Hypothalamus (tissue), 51 donors: ENCODE data around the gene EIF4A3.
"Not testable (repeated sequence)": the region's sequence is repeated elsewhere in the genome, so short reads cannot be mapped to it uniquely, and the experiment has no call there.

Experiments
- DNase-seq, 51 donors: peaks; one replicate each; lab custom pipeline; 2025; lab: John Stamatoyannopoulos, UW

Gene EIF4A3

DNA sequence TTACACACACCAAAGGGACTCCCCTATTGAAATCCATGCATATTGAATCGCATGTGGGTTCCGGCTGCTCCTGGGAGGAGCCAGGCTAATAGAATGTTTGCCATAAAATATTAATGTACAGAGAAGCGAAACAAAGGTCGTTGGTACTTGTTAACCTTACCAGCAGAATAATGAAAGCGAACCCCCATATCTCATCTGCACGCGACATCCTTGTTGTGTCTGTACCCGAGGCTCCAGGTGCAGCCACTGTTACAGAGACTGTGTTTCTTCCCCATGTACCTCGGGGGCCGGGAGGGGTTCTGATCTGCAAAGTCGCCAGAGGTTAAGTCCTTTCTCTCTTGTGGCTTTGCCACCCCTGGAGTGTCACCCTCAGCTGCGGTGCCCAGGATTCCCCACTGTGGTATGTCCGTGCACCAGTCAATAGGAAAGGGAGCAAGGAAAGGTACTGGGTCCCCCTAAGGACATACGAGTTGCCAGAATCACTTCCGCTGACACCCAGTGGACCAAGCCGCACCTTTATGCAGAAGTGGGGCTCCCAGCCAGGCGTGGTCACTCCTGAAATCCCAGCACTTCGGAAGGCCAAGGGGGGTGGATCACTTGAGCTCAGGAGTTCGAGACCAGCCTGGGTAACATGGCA, 43.4 kb downstream of the EIF4A3 start:
- no peak for DNase-seq

DNA sequence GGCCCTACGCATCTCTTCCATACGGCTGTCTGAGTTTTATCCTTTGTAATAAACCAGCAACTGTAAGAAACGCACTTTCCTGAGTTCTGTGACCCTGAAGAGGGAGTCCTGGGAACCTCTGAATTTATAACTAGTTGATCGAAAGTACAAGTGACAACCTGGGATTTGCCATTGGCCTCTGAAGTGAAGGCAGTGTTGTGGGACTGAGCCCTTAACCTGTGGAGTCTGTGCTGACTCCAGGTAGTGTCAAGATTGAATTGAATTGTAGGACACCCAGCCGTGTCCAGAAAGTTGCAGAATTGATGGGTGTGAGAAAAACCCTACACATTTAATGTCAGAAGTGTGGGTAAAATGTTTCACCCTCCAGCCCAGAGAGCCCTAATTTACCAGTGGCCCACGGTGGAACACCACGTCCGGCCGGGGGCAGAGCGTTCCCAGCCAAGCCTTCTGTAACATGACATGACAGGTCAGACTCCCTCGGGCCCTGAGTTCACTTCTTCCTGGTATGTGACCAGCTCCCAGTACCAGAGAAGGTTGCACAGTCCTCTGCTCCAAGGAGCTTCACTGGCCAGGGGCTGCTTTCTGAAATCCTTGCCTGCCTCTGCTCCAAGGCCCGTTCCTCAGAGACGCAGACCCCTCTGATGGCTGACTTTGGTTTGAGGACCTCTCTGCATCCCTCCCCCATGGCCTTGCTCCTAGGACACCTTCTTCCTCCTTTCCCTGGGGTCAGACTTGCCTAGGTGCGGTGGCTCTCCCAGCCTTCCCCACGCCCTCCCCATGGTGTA, 44.1 kb downstream of the EIF4A3 start:
- DNase-seq = no peak

DNA sequence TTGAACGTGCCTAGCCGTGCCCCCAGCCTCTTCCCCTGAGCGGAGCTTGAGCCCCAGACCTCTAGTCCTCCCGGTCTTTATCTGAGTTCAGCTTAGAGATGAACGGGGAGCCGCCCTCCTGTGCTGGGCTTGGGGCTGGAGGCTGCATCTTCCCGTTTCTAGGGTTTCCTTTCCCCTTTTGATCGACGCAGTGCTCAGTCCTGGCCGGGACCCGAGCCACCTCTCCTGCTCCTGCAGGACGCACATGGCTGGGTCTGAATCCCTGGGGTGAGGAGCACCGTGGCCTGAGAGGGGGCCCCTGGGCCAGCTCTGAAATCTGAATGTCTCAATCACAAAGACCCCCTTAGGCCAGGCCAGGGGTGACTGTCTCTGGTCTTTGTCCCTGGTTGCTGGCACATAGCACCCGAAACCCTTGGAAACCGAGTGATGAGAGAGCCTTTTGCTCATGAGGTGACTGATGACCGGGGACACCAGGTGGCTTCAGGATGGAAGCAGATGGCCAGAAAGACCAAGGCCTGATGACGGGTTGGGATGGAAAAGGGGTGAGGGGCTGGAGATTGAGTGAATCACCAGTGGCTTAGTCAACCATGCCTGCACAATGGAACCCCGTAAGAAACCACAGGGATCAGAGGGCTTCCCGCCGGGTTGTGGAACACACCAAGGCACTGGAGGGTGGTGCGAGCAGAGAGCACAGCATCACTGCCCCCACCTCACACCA, 44.8 kb downstream of the EIF4A3 start:
- DNase-seq = peak in 5 of 51 donors; percentile 21 to 56 (median 31)

DNA sequence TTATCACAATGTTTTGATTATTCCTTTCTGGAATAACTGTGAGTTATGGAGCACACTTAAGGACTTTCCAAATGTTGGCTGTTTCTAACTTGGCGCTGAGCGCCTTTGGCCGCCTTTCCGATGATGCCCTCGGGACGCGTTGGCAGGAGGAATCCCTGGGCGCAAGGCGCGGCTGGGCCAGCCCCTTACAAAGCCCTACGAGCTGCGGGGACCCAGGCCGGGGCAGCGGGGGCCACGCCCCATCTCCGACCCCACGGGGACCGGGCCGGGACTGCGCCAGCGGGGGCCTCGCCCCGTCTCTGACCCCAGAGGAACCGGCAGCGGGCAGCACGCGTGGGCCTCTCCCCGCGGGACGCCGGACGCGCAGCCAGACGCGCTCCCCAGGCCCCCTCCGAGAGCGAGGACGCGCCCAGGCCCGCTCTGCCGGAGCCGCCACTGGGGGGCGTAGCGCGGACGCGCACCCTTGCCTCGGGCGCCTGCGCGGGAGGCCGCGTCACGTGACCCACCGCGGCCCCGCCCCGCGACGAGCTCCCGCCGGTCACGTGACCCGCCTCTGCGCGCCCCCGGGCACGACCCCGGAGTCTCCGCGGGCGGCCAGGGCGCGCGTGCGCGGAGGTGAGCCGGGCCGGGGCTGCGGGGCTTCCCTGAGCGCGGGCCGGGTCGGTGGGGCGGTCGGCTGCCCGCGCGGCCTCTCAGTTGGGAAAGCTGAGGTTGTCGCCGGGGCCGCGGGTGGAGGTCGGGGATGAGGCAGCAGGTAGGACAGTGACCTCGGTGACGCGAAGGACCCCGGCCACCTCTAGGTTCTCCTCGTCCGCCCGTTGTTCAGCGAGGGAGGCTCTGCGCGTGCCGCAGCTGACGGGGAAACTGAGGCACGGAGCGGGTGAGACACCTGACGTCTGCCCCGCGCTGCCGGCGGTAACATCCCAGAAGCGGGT, 45.6 kb downstream of the EIF4A3 start, which contains the start of gene GAA:
Gene GAA (plus strand): TSS at position 571 of the 935 bp plus-strand sequence. CDS start 3,006 bp downstream, outside the sequence.
- DNase-seq = peak in 50 of 51 donors; percentile 21 to 91 (median 74)

DNA sequence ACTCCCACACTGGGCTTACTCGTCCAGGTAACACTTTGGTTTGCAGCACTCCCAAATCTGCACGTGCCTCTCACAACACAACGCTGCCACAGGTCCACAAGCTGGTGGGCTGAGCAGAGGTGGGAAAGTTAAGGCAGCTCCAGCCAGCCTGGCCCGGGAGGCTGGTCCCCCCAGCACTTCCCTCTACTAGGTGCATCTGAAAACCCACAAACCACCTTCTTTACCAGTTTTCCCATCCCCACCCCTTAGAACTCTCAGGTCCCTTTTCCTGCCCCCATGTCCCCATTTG, 46.9 kb downstream of the EIF4A3 start:
- DNase-seq = no peak

DNA sequence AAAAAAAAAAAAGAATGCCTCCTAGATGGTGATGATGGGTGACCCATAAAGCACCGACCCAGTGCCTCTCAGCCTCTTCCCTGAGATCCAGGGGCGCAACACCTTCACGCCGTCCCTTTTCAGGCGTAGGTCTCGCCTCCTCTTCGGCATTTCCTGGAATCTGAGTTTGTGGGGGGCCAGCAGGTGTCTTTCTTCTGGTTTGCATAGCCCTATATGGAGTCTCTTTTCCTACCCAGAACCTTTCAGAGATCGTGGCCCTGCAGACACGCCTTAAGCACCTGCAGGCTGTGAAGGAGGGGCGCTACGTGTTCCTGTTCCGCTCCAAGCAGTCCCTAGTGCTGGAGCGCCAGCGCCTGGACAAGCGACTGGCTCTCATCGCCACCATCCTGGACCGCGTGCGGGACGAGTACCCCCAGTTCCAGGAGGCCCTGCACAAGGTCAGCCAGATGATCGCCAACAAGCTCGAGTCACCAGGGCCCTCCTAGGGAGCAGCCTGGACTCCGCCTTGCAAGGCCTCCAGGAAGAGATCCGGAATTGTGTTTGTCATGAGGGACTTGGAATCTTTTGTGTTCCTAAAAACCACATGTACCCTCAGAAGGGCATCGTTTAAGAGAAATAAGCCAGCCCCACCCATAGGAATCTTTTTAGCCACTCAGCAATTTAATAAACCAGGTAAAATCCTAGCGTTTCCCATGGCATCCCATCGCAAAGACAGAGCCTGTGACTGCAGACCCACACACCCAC, 47.5 kb downstream of the EIF4A3 start:
- no peak for DNase-seq

DNA sequence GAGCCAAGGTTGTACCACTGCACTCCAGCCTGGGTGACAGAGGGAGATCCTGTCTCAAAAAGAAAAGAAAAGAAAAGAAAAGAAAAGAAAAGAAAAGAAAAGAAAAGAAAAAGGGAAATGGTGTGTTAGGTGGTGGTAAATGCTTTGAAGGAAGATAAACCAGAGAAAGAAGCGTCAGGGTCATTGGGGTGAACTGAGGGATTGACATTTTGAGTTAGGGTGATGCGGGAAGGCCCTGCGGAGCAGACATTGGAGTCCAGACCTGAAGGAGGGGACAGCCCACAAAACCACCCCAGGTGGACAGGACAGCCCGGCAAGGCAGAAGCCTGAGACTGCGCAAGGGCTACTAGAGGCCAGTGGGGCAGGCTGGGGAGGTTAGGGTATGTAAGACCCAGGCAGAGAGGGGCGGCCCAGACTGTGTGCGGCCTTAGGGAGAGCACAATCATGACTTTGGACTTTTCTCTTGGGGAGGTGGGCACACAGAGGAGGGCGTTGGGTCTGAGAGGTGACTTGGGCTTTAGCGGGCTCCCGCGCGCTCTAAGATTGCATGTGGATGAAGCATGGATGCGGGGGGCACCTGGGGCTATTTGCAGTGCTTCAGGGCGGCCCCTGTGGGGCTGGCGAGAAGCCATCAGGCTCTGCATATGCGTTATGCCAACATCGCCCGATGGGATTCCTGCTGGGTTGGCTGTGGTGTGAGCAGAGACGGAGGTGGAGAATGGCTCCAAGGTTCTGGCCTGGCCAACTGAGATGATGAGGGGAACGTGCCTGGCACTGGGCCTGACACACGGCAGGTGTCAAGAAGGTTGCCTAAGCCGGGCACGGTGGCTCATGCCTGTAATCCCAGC, 48.9 kb downstream of the EIF4A3 start:
- DNase-seq = no peak

DNA sequence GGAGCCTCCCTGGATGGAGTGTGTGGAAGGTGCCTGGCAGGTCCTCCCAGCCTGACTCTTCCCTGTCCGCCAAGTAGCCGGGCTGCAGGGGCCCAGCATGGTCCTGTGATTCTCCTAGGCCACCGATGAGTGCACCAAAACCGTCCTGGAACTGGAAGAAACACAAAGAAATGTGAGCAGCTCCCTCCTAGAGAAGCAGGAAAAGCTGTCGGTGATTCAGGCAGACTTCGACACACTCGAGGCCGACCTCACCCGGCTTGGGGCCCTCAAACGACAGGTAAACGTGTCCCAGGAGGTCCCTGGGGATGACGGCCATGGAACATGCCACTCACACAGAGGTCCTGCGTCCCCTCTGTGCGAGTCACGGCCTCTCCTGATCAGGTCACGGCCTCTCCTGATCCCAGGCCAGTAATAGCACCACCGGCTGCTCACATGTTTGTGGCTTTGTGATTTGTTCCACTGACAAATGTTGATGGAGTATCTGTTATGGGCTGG, 49.8 kb downstream of the EIF4A3 start:
- DNase-seq = no peak

DNA sequence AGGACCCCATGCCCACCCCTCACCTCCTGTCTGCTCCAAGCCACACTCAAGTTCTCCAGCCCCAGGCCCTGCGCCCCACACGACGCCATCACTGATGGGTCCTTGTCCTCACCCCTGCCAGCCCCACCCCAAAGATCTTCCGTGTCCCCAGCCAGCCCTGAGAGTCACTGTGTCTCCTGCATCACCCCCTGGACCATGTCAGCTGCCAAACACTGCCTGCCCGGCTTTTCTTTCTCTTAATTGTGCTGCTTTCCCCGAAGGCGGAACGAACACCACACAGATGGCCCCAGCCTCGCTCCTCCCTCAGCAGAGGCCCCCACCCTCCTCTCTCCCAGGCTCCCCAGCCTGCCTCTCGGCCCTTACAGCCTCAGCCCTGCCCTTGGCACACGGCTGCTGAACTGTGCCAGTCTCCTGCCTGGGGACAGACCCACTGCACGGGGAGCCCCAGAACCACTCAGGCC, 50.3 kb downstream of the EIF4A3 start:
- DNase-seq = no peak

DNA sequence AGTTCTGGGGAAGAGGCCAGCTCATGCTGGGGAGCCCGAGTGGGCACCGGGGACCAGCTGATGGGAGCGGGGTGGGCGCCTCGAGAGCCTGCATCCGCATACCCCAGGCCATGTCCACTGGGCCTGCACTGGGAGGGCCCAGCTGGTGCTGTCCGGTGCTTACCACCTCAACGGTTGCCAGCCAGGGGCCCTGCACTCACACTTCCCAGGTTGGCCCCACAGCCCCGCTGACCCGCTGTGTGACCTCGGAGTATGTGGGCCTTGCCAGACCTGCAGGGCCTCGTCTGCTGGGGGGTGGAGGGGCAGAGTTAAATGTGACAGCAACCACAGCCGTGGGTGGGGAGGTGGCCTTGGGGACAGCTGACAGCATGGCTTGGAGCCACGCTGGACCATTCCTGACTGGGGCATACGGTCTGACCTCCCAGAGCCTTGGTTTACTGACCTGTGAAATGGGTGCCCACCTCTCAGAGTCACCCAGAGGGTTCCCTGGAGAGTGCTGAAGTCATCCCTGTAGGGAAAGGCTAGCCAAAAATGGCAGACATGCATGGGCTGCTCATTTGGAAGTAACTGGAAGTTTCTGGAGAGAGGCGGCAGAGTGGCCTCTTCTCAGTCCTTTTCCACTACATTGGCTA, 51.0 kb downstream of the EIF4A3 start:
- DNase-seq = no peak

DNA sequence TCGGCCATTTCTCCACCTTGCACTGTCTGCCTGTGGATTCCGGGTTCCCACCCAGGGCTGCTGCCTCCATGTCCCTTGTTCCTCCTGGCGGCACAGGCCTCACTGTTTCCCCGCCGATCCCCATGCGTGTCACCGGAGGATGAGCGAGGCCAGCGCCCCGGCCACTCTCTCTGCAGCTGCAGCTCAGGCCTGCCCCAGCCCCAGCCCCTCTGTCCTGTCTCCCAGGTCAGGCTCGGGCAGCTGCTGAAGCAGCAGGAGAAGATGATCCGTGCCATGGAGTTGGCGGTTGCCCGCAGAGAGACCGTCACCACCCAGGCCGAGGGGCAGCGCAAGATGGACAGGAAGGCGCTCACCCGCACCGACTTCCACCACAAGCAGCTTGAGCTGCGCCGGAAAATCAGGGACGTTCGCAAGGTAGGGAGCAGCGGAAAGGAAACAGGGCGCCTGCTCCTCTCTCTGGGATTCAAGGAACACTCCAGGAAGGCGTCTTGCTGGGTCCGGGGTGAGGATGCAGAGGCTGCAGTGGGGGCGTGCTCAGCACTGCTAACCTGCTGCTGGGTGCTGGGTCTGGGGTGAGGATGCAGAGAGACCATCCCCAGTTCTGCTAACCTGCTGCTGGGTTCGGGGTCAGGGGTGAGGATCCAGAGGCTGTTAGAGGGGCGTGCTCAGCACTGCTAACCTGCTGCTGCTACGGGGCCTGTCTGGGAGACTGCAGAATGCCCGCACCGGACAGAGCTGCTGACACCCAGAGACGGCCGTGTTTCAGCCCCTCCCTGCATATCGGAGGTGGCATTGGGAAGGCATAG, 51.7 kb downstream of the EIF4A3 start:
- DNase-seq = no peak

DNA sequence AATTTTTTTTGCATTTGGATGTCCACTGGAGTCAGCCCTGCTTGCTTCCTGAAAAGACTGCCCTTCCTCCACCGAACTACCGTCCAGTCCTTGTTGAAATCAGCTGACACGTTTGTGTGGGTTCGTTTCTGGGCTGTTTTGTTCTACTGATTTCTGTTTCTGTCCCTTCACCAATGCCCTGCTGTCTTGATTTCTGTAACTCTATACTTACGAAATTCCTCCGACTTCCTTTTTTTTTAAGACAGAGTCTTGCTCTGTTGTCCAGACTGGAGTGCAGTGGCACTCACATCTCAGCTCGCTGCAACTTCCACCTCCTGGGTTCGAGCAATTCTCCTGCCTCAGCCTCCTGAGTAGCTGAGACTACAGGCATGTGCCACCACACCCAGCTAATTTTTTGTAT, 54.0 kb downstream of the EIF4A3 start:
- DNase-seq = peak in 3 of 51 donors; percentile 5 to 13 (median 12)

DNA sequence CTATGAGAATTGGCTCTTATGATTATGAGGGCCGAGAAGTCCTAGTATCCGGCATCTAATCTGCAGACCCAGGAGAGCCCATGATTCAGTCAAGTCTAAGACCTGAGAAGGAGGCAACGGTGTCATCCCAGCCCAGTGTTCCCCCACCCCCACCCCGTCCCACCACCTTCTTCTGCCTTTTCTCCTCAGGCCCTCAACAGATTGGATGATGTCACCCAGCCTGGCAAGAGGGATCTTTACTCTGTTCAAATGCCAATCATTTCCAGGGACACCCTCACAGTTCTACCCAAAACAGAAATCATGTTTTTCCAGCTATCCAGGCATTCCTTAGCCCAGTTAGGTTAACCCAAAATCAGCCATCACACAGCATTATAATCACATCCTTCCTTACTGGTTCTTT, 55.6 kb downstream of the EIF4A3 start:
- DNase-seq = no peak

DNA sequence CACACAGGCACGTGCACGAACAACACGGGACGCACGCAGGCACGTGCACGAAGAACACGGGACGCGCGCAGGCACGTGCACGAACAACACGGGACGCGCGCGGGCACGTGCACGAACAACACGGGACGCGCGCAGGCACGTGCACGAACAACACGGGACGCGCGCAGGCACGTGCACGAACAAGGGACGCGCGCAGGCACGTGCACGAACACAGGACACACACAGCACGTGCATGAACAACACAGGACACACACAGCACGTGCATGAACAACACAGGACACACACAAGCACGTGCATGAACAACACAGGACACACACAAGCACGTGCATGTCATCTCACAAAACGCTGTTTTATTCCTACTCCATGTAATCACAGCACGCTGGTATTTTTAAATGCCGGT, 56.8 kb downstream of the EIF4A3 start:
- DNase-seq = not testable (repeated sequence)

DNA sequence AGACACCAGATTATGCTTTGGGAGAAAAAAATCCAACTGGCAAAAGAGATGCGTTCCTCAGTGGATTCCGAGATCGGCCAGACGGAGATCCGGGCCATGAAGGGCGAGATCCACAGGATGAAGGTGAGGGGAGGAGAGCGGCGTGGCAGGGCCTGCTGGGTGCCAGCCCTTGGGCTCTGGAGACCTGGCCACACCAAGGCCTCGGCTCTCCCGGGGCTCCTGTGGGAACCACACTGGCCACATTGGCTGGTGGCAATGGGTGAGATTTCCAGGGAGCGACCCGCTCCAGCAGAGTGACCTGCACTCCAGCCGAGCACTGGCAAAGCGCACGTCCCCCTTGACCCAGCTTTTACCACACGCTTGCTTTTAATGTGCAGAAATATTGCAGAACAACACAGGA, 57.2 kb downstream of the EIF4A3 start:
- no peak for DNase-seq

DNA sequence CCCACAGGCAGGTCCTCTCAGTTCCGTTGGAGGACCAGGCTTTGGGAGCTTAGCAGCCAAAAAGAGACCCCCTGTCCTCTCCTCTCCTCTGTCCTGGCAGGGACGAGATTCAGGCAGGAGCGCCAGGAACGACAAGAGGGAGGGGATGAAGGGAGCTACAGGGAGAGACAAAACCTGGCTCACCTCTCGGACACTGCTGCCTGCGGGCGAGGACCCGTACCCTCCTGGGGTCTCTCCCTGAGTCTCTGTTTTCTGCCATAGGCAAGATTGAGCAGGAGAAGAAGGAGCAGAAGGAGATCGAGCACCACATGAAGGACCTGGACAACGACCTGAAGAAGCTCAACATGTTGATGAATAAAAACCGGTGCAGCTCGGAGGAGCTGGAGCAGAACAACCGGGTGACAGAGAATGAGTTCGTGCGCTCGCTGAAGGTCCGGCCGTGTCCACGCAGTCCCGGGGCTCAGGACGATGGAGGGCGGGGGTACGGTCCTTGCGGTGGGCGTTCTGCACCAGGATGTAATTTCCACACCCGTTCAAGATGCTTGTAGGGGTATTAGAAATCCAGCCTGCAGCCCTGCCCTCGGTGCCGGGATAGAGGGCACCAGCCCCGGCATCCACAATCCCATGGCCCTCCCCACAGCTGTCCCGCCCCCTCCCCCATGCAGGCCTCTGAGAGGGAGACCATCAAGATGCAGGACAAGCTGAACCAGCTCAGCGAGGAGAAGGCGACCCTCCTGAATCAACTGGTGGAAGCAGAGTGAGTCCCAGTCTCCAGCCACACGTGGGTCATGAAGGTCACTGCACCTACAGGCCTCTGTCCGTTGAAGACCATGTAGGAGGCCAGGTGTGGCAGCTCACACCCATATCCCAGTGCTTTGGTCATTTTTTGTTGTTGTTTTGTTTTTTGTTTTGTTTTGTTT, 59.3 kb downstream of the EIF4A3 start:
- DNase-seq = no peak
